HG03378 (cell line): Measurements from ENCODE around the gene RNF135.
"Not testable (repeated sequence)": the region's sequence is repeated elsewhere in the genome, so short reads cannot be mapped to it uniquely, and the experiment has no call there.

Experiments
- ATAC-seq: cut with Tn5 transposase; IDR thresholded peaks from one replicate; pipeline ENCODE4 v1.9.1; 2021; ENCODE audit warnings: mild to moderate bottlenecking, moderate library complexity; ENCODE audit not compliant: unreplicated experiment

The RNF135 gene

GRCh38 chr17:30970831-30971567, at the start of gene RNF135:
RNF135 (plus strand) TSS chr17:30971039; CDS start chr17:30971074, 35 bp downstream.
- ATAC-seq = no peak

DNA sequence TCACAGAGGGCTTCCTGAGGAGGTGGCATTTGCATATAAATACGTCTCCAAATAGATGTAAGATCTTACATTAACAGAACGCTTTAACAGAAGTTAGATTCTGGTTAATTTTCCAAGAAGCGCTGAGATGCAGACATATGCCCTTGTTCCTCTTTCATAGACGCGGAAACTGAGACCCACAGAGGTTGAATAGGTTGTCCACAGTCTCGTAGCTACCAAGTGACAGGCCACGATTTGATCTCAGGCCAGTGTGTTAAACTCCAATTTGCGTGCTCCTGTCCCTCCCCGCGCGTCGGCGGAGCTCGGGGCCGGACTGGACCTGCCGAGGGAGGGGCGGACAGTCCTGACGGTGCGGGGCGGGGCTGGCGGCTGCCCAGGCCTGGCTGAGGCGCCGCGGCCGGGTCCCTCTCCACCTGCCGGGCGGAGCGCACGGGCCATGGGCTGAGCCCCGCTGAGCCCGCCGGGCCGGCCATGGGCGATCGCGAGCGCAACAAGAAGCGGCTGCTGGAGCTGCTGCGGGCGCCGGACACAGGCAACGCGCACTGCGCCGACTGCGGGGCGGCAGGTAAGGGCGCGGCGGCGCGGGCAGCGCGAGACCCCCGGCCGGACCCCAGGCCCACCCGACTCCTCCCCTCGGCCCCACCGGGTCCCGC, 49.2 kb upstream of the RNF135 start, which contains the start of gene ADAP2:
Gene ADAP2 (plus strand): TSS at position 402 of the 653 bp plus-strand sequence. CDS start 70 bp downstream, at position 472.
- ATAC-seq = no peak

- ATAC-seq = no peak
These were observed 48.4 kb upstream of the RNF135 start for GRCh38 chr17:30922235-30923030.

- ATAC-seq = no peak
These were observed 46.5 kb upstream of the RNF135 start for GRCh38 chr17:30924341-30924740.

GRCh38 chr17:30926516-30926915, 44.3 kb upstream of the RNF135 start:
- ATAC-seq = no peak

DNA sequence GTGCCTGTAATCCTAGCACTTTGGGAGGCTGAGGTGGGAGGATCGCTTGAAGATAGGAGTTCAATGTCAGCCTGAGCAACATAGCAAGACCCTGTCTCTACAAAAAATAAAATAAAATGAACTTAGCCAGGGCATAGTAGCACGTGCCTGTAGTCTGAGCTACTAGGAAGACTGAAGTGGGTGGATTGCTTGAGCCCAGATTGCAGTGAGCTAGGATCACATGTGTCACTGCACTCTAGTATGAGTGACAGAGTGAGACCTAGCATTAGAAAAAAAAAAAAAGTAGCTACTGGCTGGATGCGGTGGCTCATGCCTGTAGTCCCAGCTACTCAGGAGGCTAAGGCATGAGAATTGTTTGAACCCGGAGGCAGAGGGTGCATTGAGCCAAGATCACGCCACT, 43.1 kb upstream of the RNF135 start:
- no peak for ATAC-seq

DNA sequence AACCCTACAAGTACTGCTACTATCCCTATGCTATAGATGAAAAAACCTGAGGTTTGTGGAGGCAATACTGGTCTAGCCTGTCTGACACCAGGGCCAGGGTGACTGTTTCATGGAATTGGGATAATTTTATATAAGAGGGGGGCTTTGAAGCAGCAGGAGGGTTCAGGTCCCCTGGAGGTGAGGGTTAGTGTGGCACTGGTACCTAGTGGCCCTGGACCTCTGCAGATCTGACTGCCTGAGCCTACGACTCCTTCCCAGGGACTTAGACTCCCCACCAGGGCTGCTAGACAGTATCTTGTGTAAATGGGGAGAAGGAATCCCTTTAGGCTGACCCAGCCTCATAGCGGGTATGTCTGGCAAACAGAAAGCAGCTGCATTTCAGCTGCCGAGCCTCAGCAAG, 42.3 kb upstream of the RNF135 start:
- ATAC-seq = no peak

GRCh38 chr17:30929081-30929633, 41.7 kb upstream of the RNF135 start:
- ATAC-seq = no peak

DNA sequence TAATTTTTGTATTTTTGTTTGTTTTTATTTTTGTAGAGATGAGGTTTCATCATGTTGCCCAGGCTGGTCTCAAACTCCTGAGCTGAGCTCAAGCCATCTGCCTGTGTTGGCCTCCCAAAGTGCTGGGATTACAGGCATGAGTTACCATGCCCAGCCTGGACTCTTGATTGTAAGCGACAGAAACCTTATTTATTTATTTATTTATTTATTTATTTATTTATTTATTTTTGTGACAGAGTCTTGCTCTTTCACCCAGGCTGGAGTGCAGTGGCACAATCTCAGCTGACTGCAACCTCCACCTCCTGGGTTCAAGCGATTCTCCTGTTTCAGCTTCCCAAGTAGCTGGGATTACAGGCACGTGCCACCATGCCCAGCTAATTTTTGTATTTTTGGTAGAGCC, 41.0 kb upstream of the RNF135 start:
- not testable (repeated sequence) for ATAC-seq

DNA sequence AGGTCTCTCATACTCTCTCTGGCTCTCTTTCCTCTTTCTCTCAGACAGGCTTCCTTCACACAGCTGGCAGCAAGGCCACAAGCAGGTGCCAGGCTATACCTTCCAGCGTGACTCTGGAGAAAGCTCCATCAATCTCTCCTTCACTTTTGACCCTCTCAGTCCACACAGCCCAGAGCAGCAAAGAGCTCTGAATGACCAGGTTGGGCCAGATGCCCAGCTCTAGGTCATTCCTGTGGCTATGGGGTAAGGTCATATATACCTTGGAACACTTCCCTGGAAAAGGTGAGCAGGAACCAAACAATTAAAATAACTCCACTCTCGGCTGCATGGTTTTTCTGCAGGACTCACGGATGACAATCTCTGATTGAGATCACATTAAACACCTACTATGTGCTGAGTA, 40.3 kb upstream of the RNF135 start:
- ATAC-seq = no peak

DNA sequence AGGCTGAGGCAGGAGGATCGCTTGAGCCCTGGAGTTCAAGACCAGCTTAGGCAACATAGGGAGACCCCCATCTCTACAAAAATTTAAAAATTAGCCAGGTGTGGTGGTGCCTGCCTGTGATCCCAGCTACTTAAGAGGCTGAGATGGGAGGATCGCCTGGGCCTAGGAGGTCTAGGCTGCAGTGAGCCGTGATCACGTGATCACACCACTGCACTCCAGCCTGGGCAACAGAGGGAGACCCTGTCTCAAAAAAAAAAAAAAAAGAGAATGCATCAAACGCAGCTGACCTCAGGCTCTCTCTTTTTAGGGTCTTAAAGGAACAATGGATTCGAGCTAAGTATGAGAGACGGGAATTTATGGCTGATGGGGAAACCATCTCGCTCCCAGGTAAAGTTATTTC, 39.3 kb upstream of the RNF135 start:
- not testable (repeated sequence) for ATAC-seq

GRCh38 chr17:30933966-30934365, 36.9 kb upstream of the RNF135 start:
- ATAC-seq = no peak

GRCh38 chr17:30939051-30939689, 31.7 kb upstream of the RNF135 start:
- ATAC-seq = no peak

GRCh38 chr17:30942308-30943079, 28.3 kb upstream of the RNF135 start:
- ATAC-seq = no peak

- no peak for ATAC-seq
These were observed 23.0 kb upstream of the RNF135 start for GRCh38 chr17:30947796-30948195.

DNA sequence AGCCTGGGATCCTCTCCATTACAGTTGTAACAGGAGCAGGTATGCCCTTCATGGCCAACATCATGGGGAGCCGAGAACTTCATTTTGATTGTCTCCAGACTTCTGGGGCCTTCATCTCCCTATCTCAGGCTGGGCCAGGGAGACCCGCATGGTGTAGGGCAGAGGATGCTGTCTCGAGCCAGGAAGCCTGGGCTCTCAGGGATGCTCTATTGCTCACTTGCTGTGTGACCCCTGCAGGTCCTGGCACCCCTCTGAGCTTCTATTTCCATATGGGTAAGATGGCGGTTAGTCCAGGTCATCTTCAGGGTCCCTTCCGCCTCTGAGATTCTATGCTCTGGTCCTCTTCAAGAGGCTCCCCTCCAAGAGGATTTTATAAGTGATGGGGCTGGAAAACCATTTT, 20.6 kb upstream of the RNF135 start:
- no peak for ATAC-seq

DNA sequence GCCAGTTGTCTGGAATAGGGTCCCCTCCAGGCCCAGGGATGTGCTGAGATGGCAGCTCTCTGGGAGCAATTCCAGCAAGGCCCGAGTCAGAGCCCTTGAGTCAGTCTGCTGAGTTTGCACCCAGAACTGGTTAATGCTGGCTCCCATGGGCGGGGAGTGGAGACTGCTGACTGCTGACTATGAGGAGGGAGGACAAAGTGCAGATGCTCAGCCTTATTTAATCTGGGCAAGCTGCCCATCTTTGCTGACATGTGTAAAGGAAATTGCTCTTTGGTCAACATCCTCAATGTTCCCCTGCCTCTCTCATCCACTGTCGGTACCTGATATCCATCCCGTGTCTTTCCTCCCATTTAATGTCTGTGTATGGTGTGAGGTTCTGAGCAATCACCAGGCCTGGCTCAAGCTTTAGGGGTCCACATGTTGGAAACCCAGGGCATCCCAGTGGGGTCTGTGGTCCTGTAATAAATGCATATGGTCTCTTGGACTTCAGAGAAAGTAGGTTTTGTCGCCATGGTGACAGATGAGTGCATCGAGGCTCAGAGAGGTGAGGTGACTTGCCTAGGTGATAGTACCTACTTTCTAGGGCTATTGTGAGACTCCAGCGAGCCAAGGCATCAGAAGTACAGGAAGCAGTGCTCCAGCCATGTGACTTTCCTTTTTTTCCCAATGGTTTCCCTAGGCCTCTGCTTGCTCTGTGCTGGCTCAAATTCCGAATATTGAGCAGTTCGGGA, 20.0 kb upstream of the RNF135 start:
- ATAC-seq = no peak

GRCh38 chr17:30952638-30953393, 18.0 kb upstream of the RNF135 start:
- ATAC-seq = no peak
